ENCODE measurements around the gene PSME4.

GRCh38 chr2:54015798-54016699 lies 45.3 kb upstream of the PSME4 start:
- TF ChIP-seq SMC3 (conservative IDR thresholded peaks at IDR 0.05; ENCODE audit: poor library complexity) (no peak), CTCF (IDR thresholded peaks at IDR 0.05; ENCODE audit: poor library complexity, severe bottlenecking) (no peak), MXI1 (conservative IDR thresholded peaks at IDR 0.05; ENCODE audit: poor library complexity, severe bottlenecking) (no peak), POLR2AphosphoS5 (IDR thresholded peaks at IDR 0.05) (no peak), RAD21 (conservative IDR thresholded peaks at IDR 0.05) (no peak), REST (IDR thresholded peaks at IDR 0.05; ENCODE audit: borderline replicate concordance) (no peak), EZH2 (IDR thresholded peaks at IDR 0.05; ENCODE audit: borderline replicate concordance, insufficient read depth, low read length, poor library complexity, severe bottlenecking) (no peak)

Measured in neural cell (in vitro differentiated cells).